HG03565 (cell line): ENCODE measurements around the gene PDCL3.

Source experiments
- ATAC-seq: cut with Tn5 transposase; IDR thresholded peaks from one replicate; pipeline ENCODE4 v1.9.1; 2021; ENCODE audit warnings: mild to moderate bottlenecking, moderate library complexity; ENCODE audit not compliant: unreplicated experiment

The PDCL3 gene

GRCh38 chr2:100611079-100612029 lies 48.6 kb downstream of the PDCL3 start:
- no peak for ATAC-seq

GRCh38 chr2:100612388-100613000 lies 49.7 kb downstream of the PDCL3 start:
- ATAC-seq = no peak

GRCh38 chr2:100613719-100614118 lies 50.9 kb downstream of the PDCL3 start:
- no peak for ATAC-seq

GRCh38 chr2:100614455-100615000 lies 51.7 kb downstream of the PDCL3 start:
- ATAC-seq = no peak

- ATAC-seq = no peak
Observed at GRCh38 chr2:100615471-100615870, 52.7 kb downstream of the PDCL3 start.

GRCh38 chr2:100615886-100616285 lies 53.1 kb downstream of the PDCL3 start:
- ATAC-seq = no peak

GRCh38 chr2:100616841-100617390 lies 54.1 kb downstream of the PDCL3 start:
- no peak for ATAC-seq

GRCh38 chr2:100619951-100620350 lies 57.2 kb downstream of the PDCL3 start:
- ATAC-seq = no peak

- ATAC-seq = no peak
Observed at GRCh38 chr2:100620481-100620880, 57.7 kb downstream of the PDCL3 start.

- ATAC-seq = no peak
Observed at GRCh38 chr2:100621371-100621951, 58.7 kb downstream of the PDCL3 start.

GRCh38 chr2:100623033-100623715 lies 60.4 kb downstream of the PDCL3 start:
- ATAC-seq = no peak

- ATAC-seq = no peak
Observed at GRCh38 chr2:100623930-100624329, 61.1 kb downstream of the PDCL3 start.

GRCh38 chr2:100624536-100624935 lies 61.7 kb downstream of the PDCL3 start:
- ATAC-seq = no peak

- ATAC-seq = no peak
Observed at GRCh38 chr2:100625717-100626116, 62.9 kb downstream of the PDCL3 start.
